Parathyroid adenoma (tissue), 2 donors: ENCODE measurements around the gene FSTL5.

ENCODE experiments used
- H2AFZ ChIP-seq: fragments of 300-600 bp; sonication (generic); one replicate; pipeline ENCODE4 v1.7.0; 2017; ENCODE audit warnings: antibody characterized with exemption, mild to moderate bottlenecking
- H3K27ac ChIP-seq: fragments of 300-600 bp; sonication (generic); one replicate; pipeline ENCODE4 v1.7.0; 2017
- H3K27me3 ChIP-seq: fragments of 300-600 bp; sonication (generic); one replicate; pipeline ENCODE4 v1.7.0; 2017; ENCODE audit warnings: low read length; ENCODE audit not compliant: control insufficient read depth, insufficient read depth
- H3K36me3 ChIP-seq: fragments of 300-600 bp; sonication (generic); one replicate; pipeline ENCODE4 v1.7.0; 2017; ENCODE audit warnings: low read length; ENCODE audit not compliant: control insufficient read depth, insufficient read depth
- H3K4me1 ChIP-seq: fragments of 300-600 bp; sonication (generic); one replicate; pipeline ENCODE4 v1.7.0; 2017; ENCODE audit warnings: control low read depth
- H3K4me2 ChIP-seq: fragments of 300-600 bp; sonication (generic); one replicate; pipeline ENCODE4 v1.7.0; 2017; ENCODE audit warnings: low read length
- H3K4me3 ChIP-seq: fragments of 300-600 bp; sonication (generic); one replicate; pipeline ENCODE4 v1.7.0; 2017; ENCODE audit warnings: low read depth, low read length
- H3K79me2 ChIP-seq: fragments of 300-600 bp; sonication (generic); one replicate; pipeline ENCODE4 v1.7.0; 2017; ENCODE audit warnings: control low read depth
- H3K9ac ChIP-seq: fragments of 300-600 bp; sonication (generic); one replicate; pipeline ENCODE4 v1.7.0; 2017; ENCODE audit warnings: mild to moderate bottlenecking
- H3K9me3 ChIP-seq: fragments of 300-600 bp; sonication (generic); one replicate; pipeline ENCODE4 v1.7.0; 2017; ENCODE audit warnings: low read length; ENCODE audit not compliant: control insufficient read depth
- CTCF ChIP-seq: fragments of 300-600 bp; sonication (generic); IDR thresholded peaks from one replicate; pipeline ENCODE4 v1.7.0; 2017; ENCODE audit warnings: antibody characterized with exemption, mild to moderate bottlenecking
- donor health status: primary hyperparathyroidism.

FSTL5 gene

GRCh38 chr4:161538941-161539340 lies 624.9 kb downstream of the FSTL5 start:
- Histone ChIP-seq H3K9me3 (no peaks in the 10 kb centered on the region), H3K4me3 (no peak overlapping the region), H3K4me2 (no peak overlapping the region), H3K27ac (no peak overlapping the region), H3K27me3 (no peaks in the 10 kb centered on the region), H3K79me2 (no peaks in the 10 kb centered on the region), H2AFZ (no peak overlapping the region), H3K9ac (no peak overlapping the region), H3K4me1 (no peaks in the 10 kb centered on the region), H3K36me3 (no peaks in the 10 kb centered on the region)
- no peak for TF ChIP-seq CTCF

GRCh38 chr4:161530710-161531109 lies 633.1 kb downstream of the FSTL5 start:
- no peaks in the 10 kb centered on the region for H3K79me2 ChIP-seq
- no peak overlapping the region for H2AFZ ChIP-seq
- H3K9ac ChIP-seq, result no peak overlapping the region
- no peaks in the 10 kb centered on the region for H3K9me3 ChIP-seq
- no peak overlapping the region for H3K4me2 ChIP-seq
- H3K4me1 ChIP-seq, result no peaks in the 10 kb centered on the region
- H3K27ac ChIP-seq, result no peak overlapping the region
- H3K4me3 ChIP-seq, result no peak overlapping the region
- TF ChIP-seq CTCF, result no peak
- H3K36me3 ChIP-seq, result no peaks in the 10 kb centered on the region
- no peaks in the 10 kb centered on the region for H3K27me3 ChIP-seq

DNA sequence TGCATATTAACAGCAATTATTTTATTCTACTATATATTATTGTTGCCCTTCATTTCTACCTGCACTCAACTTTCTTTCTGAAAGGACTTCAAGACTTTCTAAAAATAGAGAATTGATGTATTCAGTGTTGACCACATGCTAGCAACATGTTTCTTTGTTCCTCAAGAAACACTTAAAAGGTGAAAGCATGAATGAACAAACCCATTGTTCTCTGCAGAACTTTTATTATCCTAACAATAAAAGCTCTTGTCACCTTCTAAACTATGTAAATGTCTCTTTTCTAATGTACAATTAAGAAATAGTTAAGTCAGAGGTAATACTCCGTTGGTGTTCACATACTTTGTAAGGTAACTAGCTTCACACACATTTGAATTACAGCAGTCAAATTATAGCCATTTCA lies 638.7 kb downstream of the FSTL5 start:
- H3K36me3 ChIP-seq, result no peaks in the 10 kb centered on the region
- H3K27ac ChIP-seq, result no peak overlapping the region
- no peaks in the 10 kb centered on the region for H3K79me2 ChIP-seq
- H2AFZ ChIP-seq, result no peak overlapping the region
- H3K27me3 ChIP-seq, result no peaks in the 10 kb centered on the region
- no peak overlapping the region for H3K9ac ChIP-seq
- no peaks in the 10 kb centered on the region for H3K9me3 ChIP-seq
- no peak for TF ChIP-seq CTCF
- no peak overlapping the region for H3K4me2 ChIP-seq
- no peak overlapping the region for H3K4me3 ChIP-seq
- no peaks in the 10 kb centered on the region for H3K4me1 ChIP-seq

DNA sequence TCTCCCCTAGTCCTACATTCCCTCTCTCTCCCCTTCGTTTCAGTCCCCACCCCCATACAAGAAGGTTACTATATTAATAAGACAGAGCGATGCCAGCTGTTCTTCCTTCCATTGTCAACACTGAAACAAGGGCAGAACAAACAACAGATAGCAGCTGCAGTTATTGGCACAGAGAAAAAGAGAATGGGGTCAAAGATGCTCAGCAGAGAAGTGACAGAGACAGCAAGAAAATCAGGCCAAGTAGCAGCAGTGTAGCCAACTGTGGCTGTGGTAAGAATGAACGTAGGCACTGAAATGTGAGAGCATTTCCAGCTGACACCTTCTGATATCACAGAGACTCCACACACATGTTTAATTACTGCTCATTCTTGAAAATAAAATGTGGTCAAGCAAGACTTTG lies 641.8 kb downstream of the FSTL5 start:
- Histone ChIP-seq H3K4me3 (no peak overlapping the region), H3K79me2 (no peaks in the 10 kb centered on the region), H3K9me3 (no peaks in the 10 kb centered on the region), H3K4me2 (no peak overlapping the region), H3K27ac (no peak overlapping the region), H3K27me3 (no peaks in the 10 kb centered on the region), H3K9ac (no peak overlapping the region), H3K4me1 (no peaks in the 10 kb centered on the region), H2AFZ (no peak overlapping the region), H3K36me3 (no peaks in the 10 kb centered on the region)
- TF ChIP-seq CTCF, result no peak

DNA sequence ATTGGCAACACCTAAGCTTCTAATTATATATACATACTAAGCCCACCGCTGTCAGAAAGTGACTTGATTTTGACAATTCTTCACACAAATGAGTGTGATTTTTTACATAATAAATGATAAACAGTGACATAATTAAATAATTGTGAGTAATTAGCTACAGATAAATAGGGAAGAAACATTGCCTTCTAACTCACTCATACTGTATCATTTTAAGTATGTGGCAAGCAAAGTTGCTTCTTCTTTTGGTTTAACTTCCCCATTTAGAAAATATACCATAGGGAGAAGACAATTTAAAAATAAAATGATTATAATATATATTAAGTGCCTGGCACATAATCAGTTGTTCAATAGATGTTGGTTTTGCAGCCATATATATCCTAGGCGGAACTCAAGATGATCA lies 644.2 kb downstream of the FSTL5 start:
- Histone ChIP-seq H3K9ac (no peak overlapping the region), H3K4me2 (no peak overlapping the region), H3K27me3 (no peaks in the 10 kb centered on the region), H3K36me3 (no peaks in the 10 kb centered on the region), H3K4me1 (no peaks in the 10 kb centered on the region), H3K9me3 (no peaks in the 10 kb centered on the region), H2AFZ (no peak overlapping the region), H3K79me2 (no peaks in the 10 kb centered on the region), H3K4me3 (no peak overlapping the region), H3K27ac (no peak overlapping the region)
- TF ChIP-seq CTCF, result no peak
